Measurements from ENCODE around the gene PTPRA.
"Not testable (repeated sequence)": the region's sequence is repeated elsewhere in the genome, so short reads cannot be mapped to it uniquely, and the experiment has no call there.

PTPRA gene

GRCh38 chr20:3046677-3047462, 173.6 kb downstream of the PTPRA start:
- no peak for FAIRE-seq

GRCh38 chr20:3047486-3048419, 174.5 kb downstream of the PTPRA start:
- no peak for FAIRE-seq

GRCh38 chr20:3051385-3052019, 178.2 kb downstream of the PTPRA start:
- no peak for FAIRE-seq

GRCh38 chr20:3059489-3059888, 186.2 kb downstream of the PTPRA start:
- FAIRE-seq, result no peak

- FAIRE-seq, result not testable (repeated sequence)
Observed at GRCh38 chr20:3064119-3064518, 190.8 kb downstream of the PTPRA start.

- FAIRE-seq, result no peak
Observed at GRCh38 chr20:3067139-3068014, 194.1 kb downstream of the PTPRA start.

- no peak for FAIRE-seq
Observed at GRCh38 chr20:3068075-3068474, 194.8 kb downstream of the PTPRA start.

- FAIRE-seq, result no peak
Observed at GRCh38 chr20:3068986-3069900, 196.0 kb downstream of the PTPRA start.

- FAIRE-seq, result no peak
Observed at GRCh38 chr20:3070725-3071124, 197.4 kb downstream of the PTPRA start.

- no peak for FAIRE-seq
Observed at GRCh38 chr20:3071266-3071609, 198.0 kb downstream of the PTPRA start.

GRCh38 chr20:3071610-3072529, 198.6 kb downstream of the PTPRA start, which contains the start of gene OXT:
TSS of gene OXT (plus strand) at chr20:3071620. CDS start at chr20:3071656, 36 bp downstream.
- FAIRE-seq, result no peak

GRCh38 chr20:3072530-3073250, 199.4 kb downstream of the PTPRA start:
- no peak for FAIRE-seq

GRCh38 chr20:3073251-3073643, 200.0 kb downstream of the PTPRA start:
- FAIRE-seq, result not testable (repeated sequence)

GRCh38 chr20:3074812-3075211, 201.5 kb downstream of the PTPRA start:
- FAIRE-seq, result no peak

- FAIRE-seq, result not testable (repeated sequence)
Observed at GRCh38 chr20:3075315-3075714, 202.0 kb downstream of the PTPRA start.

- FAIRE-seq, result no peak
Observed at GRCh38 chr20:3077618-3078134, 204.4 kb downstream of the PTPRA start.

GRCh38 chr20:3080939-3081388, 207.7 kb downstream of the PTPRA start:
- FAIRE-seq, result no peak

GRCh38 chr20:3081641-3082040, 208.4 kb downstream of the PTPRA start:
- FAIRE-seq, result no peak
